IMR-90 (cell line): ENCODE results near the gene OGFOD2. TPM values are rescaled to one million over a fixed set of nuclear protein-coding genes. Genes with fewer than 3 reads are reported as not detected.

Experiments
- ATAC-seq: fragments of 200-7000 bp; cut with Tn5 transposase; 2 replicates; pipeline ENCODE4 v1.9.1; 2020; ENCODE audit warnings: low read depth, mild to moderate bottlenecking, moderate library complexity
- BruUV-seq: library from RNA; stranded (reverse); fragments of 400-500 nt; replicated peaks from 2 replicates; lab custom pipeline; 2021; lab: Mats Ljungman, UMichigan
- CTCF ChIA-PET: fragments of 300-600 bp; formaldehyde crosslinking; extraction: SDS; loops from one replicate; lab custom pipeline; 2021; ENCODE audit warnings: antibody characterized with exemption; lab: Yijun Ruan, JAX
- POLR2A ChIA-PET: fragments of 300-600 bp; sonication (Branson Sonifier 250); formaldehyde crosslinking; loops from one replicate; lab custom pipeline; 2022; ENCODE audit warnings: antibody characterized with exemption; ENCODE audit not compliant: unreplicated experiment; lab: Charles Lee
- DNase-seq: peaks from one replicate; pipeline ENCODE4 v3.0.0; 2013
- H2AFZ ChIP-seq: replicated peaks from 2 replicates; pipeline ENCODE3; 2013; ENCODE audit warnings: low read length, mild to moderate bottlenecking; ENCODE audit not compliant: poor library complexity
- H2AK5ac ChIP-seq: 2 replicates; pipeline ENCODE4 v1.6.1; 2013; ENCODE audit warnings: low read depth, low read length, inconsistent platforms
- H2AK9ac ChIP-seq: replicated peaks from 2 replicates; pipeline ENCODE3; 2013; ENCODE audit warnings: mild to moderate bottlenecking, low read depth, low read length, moderate library complexity; ENCODE audit not compliant: poor library complexity
- H2BK120ac ChIP-seq: 2 replicates; pipeline ENCODE4 v1.6.1; 2013; ENCODE audit warnings: low read depth, low read length, inconsistent platforms
- H2BK15ac ChIP-seq: 3 replicates; pipeline ENCODE4 v1.6.1; 2013; ENCODE audit warnings: low read depth, low read length, inconsistent platforms
- H2BK20ac ChIP-seq: 2 replicates; pipeline ENCODE4 v1.6.1; 2013; ENCODE audit warnings: low read depth, mild to moderate bottlenecking, inconsistent platforms, low read length, moderate library complexity
- H2BK5ac ChIP-seq: 2 replicates; pipeline ENCODE4 v1.6.1; 2013; ENCODE audit warnings: mild to moderate bottlenecking, low read depth, low read length, inconsistent platforms; ENCODE audit not compliant: poor library complexity, severe bottlenecking
- H3K14ac ChIP-seq: replicated peaks from 2 replicates; pipeline ENCODE4 v1.6.1; 2013; ENCODE audit warnings: low read depth, low read length, inconsistent platforms
- H3K18ac ChIP-seq: 2 replicates; pipeline ENCODE4 v1.6.1; 2013; ENCODE audit warnings: low read depth, low read length, control low read depth
- H3K23ac ChIP-seq: 2 replicates; pipeline ENCODE4 v1.6.1; 2013; ENCODE audit warnings: low read depth, low read length, inconsistent platforms
- H3K27ac ChIP-seq: 2 replicates; pipeline ENCODE4 v1.5.1; 2013; ENCODE audit warnings: mild to moderate bottlenecking, control low read depth, low read length; ENCODE audit not compliant: insufficient read depth
- H3K27me3 ChIP-seq: 2 replicates; pipeline ENCODE4 v1.6.1; 2013; ENCODE audit warnings: low read length; ENCODE audit not compliant: control insufficient read depth, insufficient read depth
- H3K36me3 ChIP-seq: 2 replicates; pipeline ENCODE4 v1.6.1; 2013; ENCODE audit warnings: low read length, mixed read lengths; ENCODE audit not compliant: control insufficient read depth, insufficient read depth
- H3K4ac ChIP-seq: 2 replicates; pipeline ENCODE4 v1.6.1; 2013; ENCODE audit warnings: low read depth, low read length, inconsistent platforms
- H3K4me1 ChIP-seq: 2 replicates; pipeline ENCODE4 v1.6.1; 2013; ENCODE audit warnings: low read length, mixed read lengths; ENCODE audit not compliant: control insufficient read depth, insufficient read depth
- H3K4me2 ChIP-seq: 2 replicates; pipeline ENCODE4 v1.6.1; 2013; ENCODE audit warnings: low read depth, mild to moderate bottlenecking, control low read depth, low read length, moderate library complexity
- H3K4me3 ChIP-seq: 2 replicates; pipeline ENCODE4 v1.5.1; 2013; ENCODE audit warnings: low read depth, mild to moderate bottlenecking, control low read depth, low read length, moderate library complexity; ENCODE audit not compliant: insufficient read depth
- H3K56ac ChIP-seq: 2 replicates; pipeline ENCODE4 v1.6.1; 2013; ENCODE audit warnings: low read length, inconsistent platforms; ENCODE audit not compliant: insufficient read depth; ENCODE audit errors: extremely low read depth
- H3K79me1 ChIP-seq, 2 experiments: 2 replicates each; pipeline ENCODE4 v1.6.1; 2013; ENCODE audit warnings: low read length in 2 of 2, inconsistent platforms in 1 of 2, low read depth in 1 of 2
- H3K9ac ChIP-seq: 2 replicates; pipeline ENCODE4 v1.6.1; 2013; ENCODE audit warnings: low read depth, low read length, control low read depth
- H3K9me1 ChIP-seq: 2 replicates; pipeline ENCODE4 v1.6.1; 2013; ENCODE audit warnings: low read length, inconsistent platforms; ENCODE audit not compliant: insufficient read depth
- H3K9me3 ChIP-seq: 2 replicates; pipeline ENCODE4 v1.6.1; 2013; ENCODE audit warnings: low read length; ENCODE audit not compliant: control insufficient read depth, insufficient read depth
- H4K20me1 ChIP-seq: 2 replicates; pipeline ENCODE4 v1.6.1; 2013; ENCODE audit warnings: low read length, inconsistent platforms; ENCODE audit not compliant: insufficient read depth
- H4K5ac ChIP-seq: 2 replicates; pipeline ENCODE4 v1.6.1; 2013; ENCODE audit warnings: mild to moderate bottlenecking, low read depth, low read length, control low read depth
- H4K8ac ChIP-seq, 2 experiments: 2 replicates each; pipeline ENCODE4 v1.6.1; 2013; ENCODE audit warnings: low read depth in 2 of 2, low read length in 2 of 2, control low read depth in 1 of 2, inconsistent platforms in 1 of 2
- H4K91ac ChIP-seq: 2 replicates; pipeline ENCODE4 v1.6.1; 2013; ENCODE audit warnings: low read depth, low read length, inconsistent platforms; ENCODE audit not compliant: insufficient read depth
- MXI1 ChIP-seq: IDR thresholded peaks from 2 replicates; pipeline ENCODE4 v1.6.1; 2012; ENCODE audit warnings: low read depth, mild to moderate bottlenecking, low read length, moderate library complexity, borderline replicate concordance
- NFE2L2 ChIP-seq: fragments of 150-350 bp; IDR thresholded peaks from 2 replicates; pipeline ENCODE4 v1.6.1; 2016; ENCODE audit warnings: low read depth, mild to moderate bottlenecking, low read length
- RCOR1 ChIP-seq: IDR thresholded peaks from 2 replicates; pipeline ENCODE4 v1.6.1; 2012; ENCODE audit warnings: mild to moderate bottlenecking, low read length, improper control_type of control experiment; ENCODE audit not compliant: insufficient replicate concordance
- WGBS, 2 experiments: methylation state at CpG; one replicate each; pipeline versions ENCODE4 v1.1.5 to v1.1.7; 2013; ENCODE audit warnings: missing lambda C conversion rate in 2 of 2; ENCODE audit not compliant: insufficient read length in 1 of 2; ENCODE audit errors: extremely low coverage in 2 of 2; 5-methylcytosine and 5-hydroxymethylcytosine counted together
- dilution Hi-C: fragments of 300-500 bp; cut with HindIII; formaldehyde crosslinking; loops from one replicate; pipeline ENCODE4 v1.14.3; 2018; ENCODE audit warnings: low sequenced_read_pairs; ENCODE audit not compliant: unreplicated experiment
- in situ Hi-C: fragments of 300-500 bp; cut with MboI; formaldehyde crosslinking; loops from 3 replicates; pipeline ENCODE4 v1.14.3; 2019; ENCODE audit warnings: low sequenced_read_pairs, inconsistent platforms, mixed read lengths
- intact Hi-C: fragments of 100-400 bp; cut with micrococcal nuclease; formaldehyde crosslinking; loops from 2 replicates; pipeline ENCODE4 v1.10.0; 2022
- polyA plus RNA-seq, 3 experiments: library from polyadenylated mRNA; depleted of rRNA; stranded (reverse); fragments of >200 nt; gene quantifications; 2 replicates each; pipeline ENCODE4 v1.2.3, GENCODE V29; 2012; ENCODE audit warnings: low replicate concordance in 1 of 3
- total RNA-seq: library from RNA; depleted of rRNA; stranded (reverse); fragments of >200 nt; gene quantifications from 2 replicates; pipeline ENCODE4 v1.2.3, GENCODE V29; 2012

Gene OGFOD2
- total and polyA plus RNA-seq, 2 of the 4 experiments (the other 2 are of a cell fraction), result 4.3 to 18.2 TPM

DNA sequence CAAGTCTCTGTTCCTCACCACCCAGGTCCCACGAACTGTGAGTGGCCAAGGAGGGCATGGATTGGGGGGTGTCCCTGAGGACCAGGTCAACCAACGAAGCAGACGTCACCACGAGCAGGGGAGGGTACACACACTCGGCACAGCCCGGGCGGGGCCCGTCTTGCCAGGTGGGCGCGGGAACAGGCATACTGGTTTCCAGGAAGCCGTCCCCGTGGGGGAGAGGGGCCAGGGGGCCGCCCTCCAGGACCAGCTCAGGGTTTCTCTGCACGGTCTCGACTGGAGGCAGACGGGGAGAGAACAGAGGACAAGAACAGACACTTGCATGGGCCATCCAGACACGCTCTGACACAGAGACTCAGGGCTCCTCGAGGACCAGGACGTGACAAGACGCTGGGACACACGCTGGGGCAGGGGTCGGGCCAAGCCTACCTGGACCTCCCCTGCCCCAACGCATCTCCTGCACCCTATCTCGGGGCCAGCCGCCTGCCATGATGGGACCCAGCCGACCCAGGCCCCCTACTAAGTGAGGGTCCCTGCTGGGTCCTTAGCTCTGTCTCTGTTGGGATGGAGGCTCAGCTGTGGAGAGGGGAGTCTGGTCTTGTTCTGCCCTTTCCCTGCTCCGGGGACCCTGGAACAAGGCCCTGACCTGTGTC, 16.7 kb downstream of the OGFOD2 start:
- BruUV-seq, result no TSS peak
- WGBS, 2 experiments, result 87% methylated on average over 17 of the region's 27 CpGs; no CpG with 5 or more reads in 1 of the 2 experiments
- DNase-seq (no peak), ATAC-seq (no peak)
- no peak overlapping the region for H3K9ac ChIP-seq
- H4K20me1 ChIP-seq, result no peaks in the 10 kb centered on the region; the same call in 1 of the 2 replicates
- no peak overlapping the region for H2AK5ac ChIP-seq
- H3K4ac ChIP-seq, result no peak overlapping the region
- no peak overlapping the region for H3K4me3 ChIP-seq
- H3K27ac ChIP-seq, result no peak overlapping the region
- CTCF ChIA-PET, result no interaction called here
- intact Hi-C loops (no loop called here), in situ Hi-C loops (no loop called here), dilution Hi-C loops (loop anchor here (25.0 kb wide), 1 partner anchor 246 kb away; the partner anchor contains the start of genes MPHOSPH9 and MTRFR)
- H3K27me3 ChIP-seq, result no peaks in the 10 kb centered on the region
- no peak overlapping the region for H4K5ac ChIP-seq
- no peaks in the 10 kb centered on the region for H3K9me3 ChIP-seq
- POLR2A ChIA-PET, result no interaction called here
- H3K18ac ChIP-seq, result no peak overlapping the region
- no peak overlapping the region for H2AFZ ChIP-seq
- H4K8ac ChIP-seq, result no peak overlapping the region
- H3K56ac ChIP-seq, result no peak overlapping the region
- H3K9me1 ChIP-seq, result peaks cover 6% of the 10 kb centered on the region; the same call in 1 of the 2 replicates
- H3K36me3 ChIP-seq, result peaks cover 40% of the 10 kb centered on the region; the same call in 1 of the 2 replicates
- H3K23ac ChIP-seq, result no peak overlapping the region
- no peak overlapping the region for H3K4me2 ChIP-seq
- H3K4me1 ChIP-seq, result no peaks in the 10 kb centered on the region
- H4K91ac ChIP-seq, result no peak overlapping the region
- H3K14ac ChIP-seq, result no peak overlapping the region
- no peak overlapping the region for H2AK9ac ChIP-seq
- no peaks in the 10 kb centered on the region for H3K79me1 ChIP-seq
- TF ChIP-seq NFE2L2 (no peak), RCOR1 (no peak), MXI1 (no peak)
- no peak overlapping the region for H2BK15ac ChIP-seq
- no peak overlapping the region for H2BK120ac ChIP-seq
- no peak overlapping the region for H2BK20ac ChIP-seq
- no peak overlapping the region for H2BK5ac ChIP-seq
